ENCODE results near the gene LSM2.
A peak's percentile ranks its signal among the peaks of the same experiment; 100 is the strongest.
"Not testable (repeated sequence)": the region's sequence is repeated elsewhere in the genome, so short reads cannot be mapped to it uniquely, and the experiment has no call there.

LSM2 gene

DNA sequence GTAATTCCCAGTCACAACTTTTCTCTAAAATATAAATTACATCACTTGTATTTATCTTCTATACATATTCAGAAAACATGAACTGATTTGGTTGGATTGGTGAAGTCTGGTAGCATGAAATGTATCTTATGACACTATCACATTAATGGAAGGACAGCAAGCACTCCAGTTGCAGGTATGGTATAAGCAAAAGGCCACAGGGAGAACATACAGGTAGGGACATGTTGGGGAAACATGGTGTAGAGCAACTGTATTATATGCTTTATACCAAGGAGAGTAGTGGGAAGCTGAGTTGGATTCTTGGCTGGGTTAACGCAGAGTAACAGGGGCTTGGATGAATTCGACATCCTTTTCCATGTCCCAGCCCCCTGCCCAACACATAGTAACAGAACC is 9.8 kb downstream of the LSM2 start:
- DNase-seq: no peak

DNA sequence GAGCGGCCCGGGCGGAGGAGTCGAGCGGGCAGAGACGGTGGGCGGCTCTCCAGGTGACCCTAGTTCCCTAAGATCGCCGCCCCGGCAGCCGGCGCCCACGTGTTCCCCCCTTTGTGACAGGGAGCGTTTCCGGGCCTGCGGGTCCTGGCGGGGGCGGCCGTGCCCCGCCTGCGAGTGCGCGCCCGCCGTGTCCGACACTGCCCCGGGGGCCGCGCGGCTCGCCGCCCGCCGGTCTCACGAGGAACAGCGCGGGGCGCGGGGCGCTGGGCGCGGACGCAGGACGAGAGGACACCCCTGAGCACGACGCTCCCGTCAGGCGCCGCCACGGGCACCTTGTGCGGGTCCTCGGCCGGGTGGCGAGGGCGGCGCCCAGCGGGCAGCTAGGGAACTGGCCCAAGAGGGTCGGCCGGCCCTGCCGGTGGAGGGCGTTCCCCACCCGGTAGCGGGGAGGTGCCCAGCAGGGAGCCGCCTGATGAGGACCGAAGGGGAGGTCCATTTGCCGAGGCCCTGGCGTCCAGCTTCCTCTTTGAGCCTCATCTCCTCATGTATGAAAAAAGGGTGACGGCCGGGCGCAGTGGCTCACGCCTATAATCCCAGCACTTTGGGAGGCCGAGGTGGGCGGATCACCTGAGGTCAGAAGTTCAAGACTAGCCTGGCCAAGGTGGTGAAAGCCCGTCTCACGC is 11.0 kb downstream of the LSM2 start, which contains the start of gene VARS1:
Gene VARS1 (minus strand): TSS at position 137 of the 683 bp plus-strand sequence. CDS start 535 bp downstream, outside the sequence.
- DNase-seq: peak; percentile 92

DNA sequence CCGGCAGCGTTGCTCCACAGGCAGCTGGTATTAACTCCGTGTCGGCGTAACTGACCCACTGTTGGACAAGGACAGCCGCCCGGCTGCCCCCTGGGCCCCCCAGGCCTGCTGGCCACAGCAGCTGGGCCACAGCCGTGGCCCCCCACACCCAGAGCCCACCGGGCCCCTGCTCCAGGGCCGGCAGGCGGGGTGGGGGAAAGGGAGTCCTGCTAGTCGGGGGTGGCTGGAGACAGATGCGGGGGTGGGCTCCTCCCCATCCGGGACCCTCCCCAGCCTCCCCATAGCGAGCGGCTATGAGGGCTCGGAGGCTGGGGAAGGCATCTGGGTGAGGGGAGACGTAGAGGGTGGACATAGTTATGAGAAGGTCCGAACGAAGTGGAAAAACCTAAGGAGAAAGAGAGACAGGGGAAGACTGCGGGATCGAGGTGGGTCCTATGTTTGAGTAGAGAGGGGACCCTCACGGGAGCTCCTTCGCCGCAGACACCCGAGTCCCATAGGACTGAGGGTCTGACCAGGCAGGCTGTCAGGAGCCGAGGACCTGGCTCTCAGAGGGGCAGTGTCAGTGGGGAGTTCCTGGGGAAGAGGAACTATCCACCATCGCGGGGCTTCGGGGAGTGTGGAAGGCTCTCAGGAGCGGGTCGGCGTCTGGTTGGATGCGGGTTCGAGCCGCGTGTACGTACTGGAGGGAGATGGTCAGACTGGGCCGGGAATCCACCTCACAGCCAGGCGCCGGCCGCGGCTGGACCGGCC is 11.7 kb downstream of the LSM2 start:
- DNase-seq: no peak

DNA sequence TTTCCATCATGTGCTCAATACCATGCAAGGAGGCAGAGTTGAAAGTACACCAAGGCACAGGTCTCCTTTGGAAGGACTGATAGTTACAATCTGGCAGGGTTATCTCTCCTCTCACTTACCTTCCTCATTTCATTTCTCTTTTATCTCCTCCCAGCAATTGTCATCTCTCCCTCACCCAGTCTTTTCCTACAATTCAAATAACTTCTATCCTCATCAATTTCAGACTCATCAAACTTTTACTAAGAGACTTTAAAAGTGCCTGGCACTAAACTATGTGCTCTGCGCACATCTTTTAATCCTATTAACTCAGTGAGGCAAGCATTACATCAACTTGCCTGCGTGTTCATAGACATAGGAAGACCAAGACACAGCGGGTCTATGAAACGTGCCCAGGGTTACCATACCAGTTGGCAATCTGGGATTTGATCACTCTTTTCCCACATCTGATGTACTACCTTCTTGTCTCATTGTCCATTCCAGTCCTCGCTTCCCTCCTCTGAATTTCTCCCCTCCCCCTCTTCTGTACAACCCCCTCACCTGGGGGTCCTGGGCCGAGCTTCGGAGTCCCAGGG is 12.4 kb downstream of the LSM2 start:
- no peak for DNase-seq

DNA sequence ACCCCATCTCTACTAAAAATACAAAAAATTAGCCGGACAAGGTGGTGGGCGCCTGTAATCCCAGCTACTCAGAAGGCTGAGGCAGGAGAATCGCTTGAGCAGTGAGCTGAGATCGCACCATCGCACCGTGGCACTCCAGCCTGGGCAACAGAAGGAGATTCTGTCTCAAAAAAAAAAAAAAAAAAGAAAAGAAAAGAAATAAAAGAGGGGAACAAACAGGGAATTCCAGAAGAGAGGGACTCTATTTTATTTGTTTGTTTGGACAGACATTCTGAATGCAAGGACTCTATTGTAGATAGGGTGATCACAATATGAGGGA is 12.9 kb downstream of the LSM2 start:
- not testable (repeated sequence) for DNase-seq

DNA sequence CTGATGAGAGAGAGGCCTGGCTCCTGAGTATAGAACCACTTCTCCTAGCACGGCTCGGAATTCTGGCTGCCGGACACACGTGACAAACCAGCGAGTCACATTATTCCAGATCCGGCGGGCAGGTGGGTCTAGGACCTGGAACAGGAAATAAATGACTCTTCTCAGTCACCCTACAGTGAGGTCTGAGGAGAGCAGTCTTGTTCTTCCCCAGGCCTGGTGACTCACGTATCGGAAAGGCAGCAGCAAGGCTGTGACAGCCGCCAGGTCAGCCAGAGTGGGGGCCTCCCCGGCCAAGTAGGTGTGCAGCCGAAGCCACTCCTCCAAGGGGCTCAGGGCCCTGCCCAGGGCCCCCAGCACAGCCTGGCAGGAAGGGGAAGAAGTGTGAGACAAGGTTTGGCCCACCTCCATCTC is 14.0 kb downstream of the LSM2 start:
- DNase-seq: no peak

DNA sequence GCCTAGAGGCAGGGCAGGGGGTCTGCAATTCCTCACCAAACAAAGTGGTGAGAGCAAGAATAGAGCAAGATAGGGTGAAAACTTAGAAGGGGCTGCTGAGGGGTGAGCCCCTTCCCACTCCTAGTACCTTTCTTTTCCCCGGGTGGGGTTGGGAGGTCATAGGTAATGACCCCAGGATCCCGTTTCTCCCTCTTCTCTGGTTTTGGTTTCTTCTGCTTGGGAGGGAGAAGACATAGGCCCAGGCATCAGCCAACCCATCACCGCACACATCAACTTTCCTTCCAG is 14.7 kb downstream of the LSM2 start:
- no peak for DNase-seq

DNA sequence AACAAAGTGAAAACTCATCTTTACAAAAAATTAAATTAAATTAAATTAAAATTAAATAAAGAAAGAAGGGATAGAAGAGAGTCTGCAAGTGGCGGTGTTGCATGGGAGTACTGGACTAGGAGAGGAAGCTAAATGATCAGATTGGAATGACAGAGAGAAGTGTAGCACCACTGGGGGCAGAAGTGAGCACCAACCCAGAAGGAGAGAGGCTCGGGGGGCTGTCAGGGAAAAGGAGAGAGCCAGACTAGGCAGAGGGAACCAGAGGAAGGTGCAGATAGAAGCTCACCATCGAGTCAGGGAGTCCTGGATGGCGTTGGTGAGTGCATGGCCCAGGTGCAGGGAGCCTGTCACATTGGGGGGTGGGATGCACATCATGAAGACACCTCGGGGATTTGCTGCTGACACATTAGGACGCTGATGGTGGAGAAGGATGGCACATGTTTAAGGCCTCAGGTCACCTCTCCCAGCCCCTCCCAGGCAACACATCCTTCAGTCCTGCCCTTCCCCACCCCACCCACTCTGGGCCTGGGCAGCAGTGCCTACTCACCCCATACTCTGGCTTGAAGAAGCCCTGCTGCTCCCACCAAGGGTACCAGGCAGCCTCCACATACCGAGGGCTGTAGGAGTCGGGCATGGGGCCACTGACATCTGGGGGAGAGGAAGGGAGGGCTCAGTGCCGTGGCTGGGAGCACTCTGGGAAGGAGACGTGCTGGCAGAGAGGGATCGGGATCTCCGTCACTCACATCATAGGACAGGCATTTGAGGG is 15.3 kb downstream of the LSM2 start:
- DNase-seq: no peak

DNA sequence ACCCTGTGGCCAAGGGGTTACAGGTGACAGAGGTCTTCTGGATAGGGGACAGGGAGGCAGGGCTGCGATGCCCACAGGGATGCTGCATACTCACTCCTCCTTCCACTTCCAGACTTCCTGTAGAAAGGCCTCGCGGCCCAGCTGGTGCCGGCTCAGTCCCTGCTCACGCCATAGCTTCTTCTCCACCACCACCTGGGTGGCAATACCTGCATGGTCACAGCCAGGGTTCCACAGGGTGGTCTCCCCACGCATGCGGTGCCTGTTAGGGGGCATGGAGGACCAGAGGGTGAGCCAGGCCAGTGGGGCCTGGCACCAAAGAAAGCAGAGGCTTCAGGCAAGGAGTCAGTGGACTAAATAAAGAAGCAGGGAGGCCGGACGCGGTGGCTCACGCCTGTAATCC is 21.3 kb downstream of the LSM2 start:
- no peak for DNase-seq

DNA sequence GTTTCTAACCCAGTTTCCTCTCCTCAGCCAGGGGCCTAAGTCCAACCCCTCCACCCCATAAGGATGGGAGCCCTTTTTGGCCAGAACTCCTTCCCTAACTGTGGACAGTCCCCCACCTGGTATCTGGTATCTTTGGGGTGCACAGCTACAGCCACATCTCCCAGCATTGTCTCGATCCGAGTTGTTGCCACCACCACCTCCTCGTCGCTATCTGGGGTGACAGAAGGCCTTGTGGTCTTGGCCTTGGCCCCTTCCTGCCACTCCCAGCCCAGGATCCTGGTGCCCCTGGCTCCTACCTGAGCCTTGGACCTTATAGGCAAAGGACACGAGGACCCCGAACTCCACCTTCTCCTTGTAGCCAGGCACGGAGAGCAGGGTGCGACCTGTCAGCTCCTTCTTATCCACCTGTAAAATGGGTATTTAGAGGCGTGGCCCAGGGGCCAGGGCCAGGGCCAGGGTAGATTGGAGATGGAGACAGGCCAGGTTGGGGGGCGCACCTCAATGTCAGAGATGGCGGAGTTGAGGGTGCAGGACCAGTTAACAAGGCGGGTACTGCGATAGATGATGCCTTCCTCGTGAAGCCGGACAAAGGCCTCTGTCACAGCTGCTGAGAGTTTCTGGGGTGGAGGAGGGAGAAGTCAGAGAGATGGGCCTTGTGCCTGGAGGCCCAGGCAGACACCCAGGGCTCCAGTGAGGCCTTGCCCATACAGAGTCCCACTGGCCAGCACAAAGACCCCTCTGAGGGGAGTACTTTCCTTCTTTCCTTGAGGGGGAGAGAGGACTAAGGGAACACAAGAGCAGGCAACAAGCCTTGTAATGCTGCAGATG is 22.5 kb downstream of the LSM2 start:
- DNase-seq: no peak

DNA sequence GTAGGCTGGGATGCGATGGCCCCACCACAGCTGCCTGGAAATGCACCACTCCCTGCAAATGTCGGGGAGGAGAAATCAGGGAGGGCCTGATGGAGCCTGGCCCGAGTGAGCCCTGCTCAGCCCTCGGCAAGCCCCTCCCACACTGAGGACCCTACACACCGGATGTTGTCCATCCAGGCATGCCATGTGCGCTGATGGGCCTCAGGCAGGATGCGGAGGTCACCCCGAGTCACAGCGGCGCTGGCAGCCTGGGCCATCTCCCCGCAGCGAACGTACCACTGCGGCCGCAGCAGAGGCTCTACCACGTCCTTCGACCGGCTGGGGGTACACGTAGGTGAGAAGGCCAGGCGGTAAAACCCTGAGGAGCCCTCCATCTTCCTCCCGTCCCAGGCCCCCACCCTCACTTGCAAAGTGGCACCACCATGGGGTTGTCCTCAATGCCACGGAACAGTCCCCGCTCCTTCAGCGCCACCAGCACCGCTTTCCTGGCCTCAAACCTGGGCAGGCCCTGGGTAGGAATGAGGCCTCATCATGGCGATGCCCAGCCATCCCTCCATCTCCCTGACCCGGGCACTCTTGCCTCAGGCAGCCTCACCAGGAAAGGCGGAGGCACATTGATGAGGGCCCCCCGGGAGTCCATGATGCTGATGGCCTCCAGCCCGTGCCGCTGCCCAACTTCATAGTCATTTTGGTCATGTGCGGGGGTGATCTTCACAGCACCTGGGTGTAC is 24.5 kb downstream of the LSM2 start:
- no peak for DNase-seq

DNA sequence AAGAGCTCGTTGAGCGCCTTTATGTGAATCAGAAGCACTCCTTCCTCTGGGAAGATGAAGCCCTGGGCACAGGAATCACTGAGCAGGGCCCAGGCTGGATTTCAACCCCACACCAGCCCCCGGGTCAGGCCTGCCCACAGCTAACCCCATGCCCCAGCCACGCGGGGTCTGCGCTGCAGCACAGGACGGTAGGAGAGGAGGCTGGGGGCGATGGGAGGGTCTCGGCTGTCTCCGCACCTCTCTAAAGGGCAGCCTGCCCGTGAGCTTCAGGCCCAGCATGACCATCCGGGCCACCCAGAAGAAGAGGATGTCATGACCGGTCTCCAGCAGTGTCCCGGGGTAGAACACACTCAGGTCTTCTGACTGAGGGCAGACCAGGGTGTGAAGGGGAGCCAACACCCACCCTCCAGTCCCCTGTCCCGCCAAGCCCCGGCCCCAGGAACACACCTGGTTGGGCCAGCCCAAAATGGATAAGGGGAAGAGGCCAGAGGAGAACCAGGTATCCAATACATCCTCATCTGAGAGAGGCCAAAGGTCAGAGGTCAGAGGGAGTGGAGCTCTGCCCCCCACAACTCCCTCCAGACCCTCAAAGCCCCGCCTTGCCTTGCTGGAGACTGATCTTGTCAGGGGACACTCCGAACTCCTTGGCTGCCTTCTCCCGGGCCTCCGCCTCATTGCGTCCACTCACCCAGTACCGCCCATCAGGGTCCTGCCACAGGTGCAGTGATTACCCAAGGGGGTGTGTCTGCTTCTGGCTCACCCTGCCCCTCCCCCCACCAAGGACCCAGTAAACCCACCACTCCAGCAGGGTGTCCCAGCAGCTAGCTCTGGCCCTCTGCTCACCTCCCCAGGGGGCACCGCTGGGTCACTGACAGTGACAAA is 25.3 kb downstream of the LSM2 start:
- no peak for DNase-seq

DNA sequence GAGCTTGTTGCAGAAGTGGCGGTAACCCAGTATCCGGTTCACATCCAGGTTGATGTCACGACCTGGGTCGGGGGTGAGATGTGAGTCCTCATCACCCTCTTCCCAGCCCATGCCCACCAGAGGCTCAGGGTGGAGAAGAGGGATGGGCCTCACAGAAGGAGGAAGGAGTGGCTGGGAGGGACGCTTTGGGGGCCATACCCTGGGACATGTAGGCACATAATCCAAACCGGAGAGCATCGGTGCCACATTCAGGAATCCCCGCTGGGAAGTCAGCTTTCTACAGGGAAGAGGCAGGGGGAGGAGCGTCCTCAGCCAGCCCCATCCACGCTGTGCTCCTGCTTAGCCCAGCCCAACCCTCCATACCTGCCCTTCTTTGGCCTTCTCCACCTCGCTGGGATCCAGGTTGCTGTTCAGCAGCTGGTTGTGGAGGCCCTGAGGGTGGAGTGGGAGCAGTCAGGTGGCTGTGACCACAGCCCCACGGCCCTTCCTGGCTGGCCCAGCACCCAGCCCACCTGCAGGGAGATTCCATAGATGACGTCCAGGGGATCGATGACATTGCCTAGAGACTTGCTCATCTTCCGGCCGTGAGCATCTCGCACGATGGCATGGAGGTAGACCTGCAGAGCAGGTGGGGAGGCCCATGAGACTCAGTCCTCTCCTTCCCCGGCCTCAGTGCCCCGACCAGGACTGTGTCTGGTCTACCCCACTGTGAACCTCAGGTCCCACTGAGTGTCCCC is 26.1 kb downstream of the LSM2 start:
- DNase-seq: no peak

DNA sequence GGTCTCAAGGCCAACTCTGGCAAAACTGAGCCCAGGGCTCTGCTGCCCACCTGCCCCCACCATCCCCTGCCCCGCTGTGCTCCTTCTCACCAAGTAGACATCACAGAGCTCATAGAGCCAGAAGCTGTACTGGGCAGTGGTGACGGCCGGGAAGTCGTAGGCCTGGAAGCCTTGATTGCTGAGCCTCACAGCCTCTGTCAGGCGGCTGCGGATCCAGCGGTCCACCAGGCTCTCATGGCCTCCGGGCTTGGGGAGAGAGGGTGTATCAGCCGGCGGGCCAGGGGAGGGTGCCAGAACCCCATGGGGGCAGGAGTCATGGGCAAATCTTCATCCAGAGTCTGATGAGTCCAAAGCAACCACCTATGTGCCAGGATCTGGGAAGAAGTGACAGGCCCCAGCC is 26.9 kb downstream of the LSM2 start:
- no peak for DNase-seq

DNA sequence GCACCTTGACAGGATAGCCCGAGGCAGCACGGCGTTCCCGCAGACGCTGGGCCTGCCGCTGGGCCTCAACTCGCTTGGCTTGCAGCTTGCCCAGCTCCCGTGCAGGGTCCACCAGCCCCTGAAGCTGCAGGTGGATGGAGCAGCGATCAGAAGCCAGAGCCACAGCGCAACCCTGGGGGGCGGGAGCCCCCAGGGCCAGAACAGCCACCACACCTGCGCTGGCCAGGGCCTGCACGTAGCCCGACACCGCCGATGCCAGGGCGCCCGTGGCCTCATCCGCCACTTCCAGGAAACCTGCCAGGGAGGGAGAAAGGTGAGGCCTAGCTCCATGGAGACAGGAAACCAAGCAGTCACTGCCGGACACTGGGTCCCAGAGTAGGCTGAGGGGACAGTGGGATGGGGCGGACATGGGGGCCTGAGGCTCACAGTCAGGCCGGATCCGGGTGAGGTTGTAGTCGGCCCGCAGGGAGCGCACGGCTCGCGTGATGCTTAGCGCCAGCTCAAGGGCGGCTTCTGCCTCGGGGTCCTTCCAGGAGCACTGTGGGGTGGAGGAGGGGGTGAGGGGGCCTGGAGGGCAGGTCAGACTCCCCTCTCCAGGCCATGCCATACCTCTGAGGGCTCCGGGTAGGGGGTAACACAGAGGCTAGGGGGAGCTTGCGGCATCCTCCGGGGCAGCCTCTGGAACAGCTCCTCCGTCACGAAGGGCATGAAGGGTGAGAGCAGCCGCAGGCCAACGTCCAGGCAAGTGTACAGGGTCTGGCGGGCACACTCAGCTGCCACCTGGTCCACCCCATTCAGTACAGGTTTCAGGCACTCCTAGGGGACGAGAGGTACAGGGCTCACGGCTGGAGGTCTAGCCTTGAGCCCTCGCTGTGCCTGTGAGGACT is 27.5 kb downstream of the LSM2 start:
- DNase-seq: no peak

DNA sequence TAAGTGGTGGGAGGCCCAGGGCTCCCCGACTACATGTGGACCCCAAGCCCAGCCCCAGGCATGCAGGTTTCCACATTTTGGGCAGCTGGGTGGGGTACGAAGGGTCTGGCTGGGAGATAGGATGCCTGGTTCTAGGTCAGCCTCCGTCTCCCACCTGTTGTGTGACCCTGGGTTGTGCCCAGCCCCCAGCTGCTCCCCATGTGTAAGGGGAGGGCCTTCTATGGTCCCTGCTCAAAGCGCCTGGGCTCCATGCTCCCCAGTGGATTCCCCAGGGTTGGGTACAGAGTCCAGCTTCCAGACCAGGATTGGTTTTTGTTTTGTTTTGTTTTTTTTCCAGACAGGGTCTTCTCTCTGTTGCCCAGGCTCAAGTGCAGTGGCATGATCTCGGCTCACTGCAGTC is 28.6 kb downstream of the LSM2 start:
- DNase-seq: no peak

DNA sequence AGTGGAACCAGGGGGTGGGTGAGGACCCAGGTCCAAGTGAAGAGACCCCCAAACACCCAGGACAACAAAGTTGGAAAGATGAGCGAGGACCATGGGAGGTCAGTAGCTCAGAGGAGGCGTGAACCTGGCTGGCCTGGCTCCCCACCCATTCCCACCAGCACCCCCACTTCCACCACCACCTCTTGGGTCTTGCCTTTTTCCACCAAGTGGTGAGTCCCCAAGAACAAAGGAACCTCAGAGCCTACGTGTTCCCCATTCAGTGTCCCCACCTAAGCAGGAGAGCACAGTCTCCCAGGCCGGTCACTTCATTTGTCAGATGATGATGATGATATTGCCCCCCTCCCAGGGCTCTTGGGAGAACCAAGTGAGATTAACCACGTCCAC is 29.1 kb downstream of the LSM2 start:
- no peak for DNase-seq

DNA sequence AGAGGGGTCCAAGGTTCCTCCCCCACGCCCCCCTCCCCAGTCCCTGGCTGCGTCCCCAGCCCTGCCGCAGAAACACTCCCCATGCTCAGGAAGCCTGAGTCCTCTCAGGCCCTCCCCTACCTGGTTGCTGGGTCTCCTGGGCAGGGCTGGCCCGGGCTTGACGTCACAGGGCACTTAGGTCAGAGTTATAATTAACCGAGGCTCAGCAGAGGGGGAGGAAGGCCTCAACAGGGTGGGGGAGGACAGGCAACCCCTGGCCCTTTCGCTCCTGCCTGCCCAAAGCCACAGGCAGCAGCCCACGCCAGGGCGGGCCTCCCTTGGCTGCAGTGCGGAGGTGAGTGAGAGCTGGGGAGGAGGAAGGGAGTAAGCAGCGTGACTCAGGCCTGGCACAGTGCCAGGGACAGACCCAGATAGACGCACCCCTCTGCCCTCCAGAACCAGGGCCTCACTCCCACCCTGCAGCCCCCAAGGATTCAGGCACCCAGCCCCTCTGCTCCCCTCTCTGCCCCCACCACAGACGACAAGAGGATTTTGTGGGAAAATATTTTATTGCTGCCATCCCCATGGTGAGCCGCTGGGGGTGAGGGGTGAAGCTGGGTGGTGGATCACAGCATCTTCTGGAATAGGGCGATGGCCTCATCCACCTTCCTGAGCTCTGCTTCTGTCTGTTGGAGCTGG is 29.6 kb downstream of the LSM2 start, which contains the start of gene VWA7:
Gene VWA7 (minus strand): TSS at position 340 of the 678 bp plus-strand sequence. CDS start 549 bp downstream, outside the sequence.
- DNase-seq: peak; percentile 89

All from activated CD8-positive, alpha-beta memory T cell treated with anti-CD3 and anti-CD28 coated beads, Interleukin-2, amount 50 U/mL, for 48 hours (primary cell).